Measurements from ENCODE around the gene MAFG. TPM values are rescaled to one million over a fixed set of nuclear protein-coding genes. Genes with fewer than 3 reads are reported as not detected.

MAFG gene
- polyA plus RNA-seq, 1 donor from 2014 or later, result 11.8 TPM

- peak overlapping the region; percentile 69 for H3K9ac ChIP-seq (ENCODE audit: low read length)
- H3K27me3 ChIP-seq (ENCODE audit: insufficient read depth, low read depth, low read length), result no peaks in the 10 kb centered on the region
- H3K27ac ChIP-seq (ENCODE audit: low read length), result no peak overlapping the region
- no peaks in the 10 kb centered on the region for H3K9me2 ChIP-seq (ENCODE audit: insufficient read depth, low read length)
- peak overlapping the region; percentile 91 for H3K4me2 ChIP-seq (ENCODE audit: low read length)
- no peaks in the 10 kb centered on the region for H3K9me3 ChIP-seq (ENCODE audit: low read length)
- H3K36me3 ChIP-seq (ENCODE audit: insufficient read depth, low read length), result no peaks in the 10 kb centered on the region
- H3K79me2 ChIP-seq (replicated peaks; ENCODE audit: insufficient read depth, low read length), result no peaks in the 10 kb centered on the region
- H3F3A ChIP-seq (ENCODE audit: insufficient read depth, low read length, poor library complexity, severe bottlenecking), result no peaks in the 10 kb centered on the region
- peak; percentile 12 for TF ChIP-seq RAD21 (conservative IDR thresholded peaks at IDR 0.05)
- TF ChIP-seq EZH2 (IDR thresholded peaks at IDR 0.05; ENCODE audit: borderline replicate concordance, insufficient read depth, low read length, poor library complexity, severe bottlenecking), result no peak
- no peak for TF ChIP-seq TAF1 (IDR thresholded peaks at IDR 0.05; ENCODE audit: low read depth)
- no peak for TF ChIP-seq EP300 (conservative IDR thresholded peaks at IDR 0.05; ENCODE audit: poor library complexity, severe bottlenecking)
- peak; percentile 14 for TF ChIP-seq SMC3 (conservative IDR thresholded peaks at IDR 0.05; ENCODE audit: poor library complexity)
- no peak for TF ChIP-seq POLR2AphosphoS5 (IDR thresholded peaks at IDR 0.05)
- no peak for TF ChIP-seq CTCF (IDR thresholded peaks at IDR 0.05; ENCODE audit: poor library complexity, severe bottlenecking)
- no peak for TF ChIP-seq REST (IDR thresholded peaks at IDR 0.05; ENCODE audit: borderline replicate concordance)
- peak; percentile 71 for TF ChIP-seq MXI1 (conservative IDR thresholded peaks at IDR 0.05; ENCODE audit: poor library complexity, severe bottlenecking)
- no peaks in the 10 kb centered on the region for H4K20me1 ChIP-seq (ENCODE audit: insufficient read depth)
- H2AFZ ChIP-seq (ENCODE audit: low read depth, low read length), result no peak overlapping the region
- H3K4me3 ChIP-seq (ENCODE audit: low read length), result peak overlapping the region; percentile 88
Measured at GRCh38 chr17:81910840-81911276, 16.7 kb downstream of the MAFG start.

GRCh38 chr17:81909966-81910839 lies 17.3 kb downstream of the MAFG start:
- no peak overlapping the region for H3K27ac ChIP-seq (ENCODE audit: low read length)
- H3K27me3 ChIP-seq (ENCODE audit: insufficient read depth, low read depth, low read length), result no peaks in the 10 kb centered on the region
- H3F3A ChIP-seq (ENCODE audit: insufficient read depth, low read length, poor library complexity, severe bottlenecking), result no peaks in the 10 kb centered on the region
- TF ChIP-seq RAD21 (conservative IDR thresholded peaks at IDR 0.05), result no peak
- TF ChIP-seq TAF1 (IDR thresholded peaks at IDR 0.05; ENCODE audit: low read depth), result no peak
- no peak for TF ChIP-seq EP300 (conservative IDR thresholded peaks at IDR 0.05; ENCODE audit: poor library complexity, severe bottlenecking)
- no peak for TF ChIP-seq CTCF (IDR thresholded peaks at IDR 0.05; ENCODE audit: poor library complexity, severe bottlenecking)
- TF ChIP-seq SMC3 (conservative IDR thresholded peaks at IDR 0.05; ENCODE audit: poor library complexity), result no peak
- no peak for TF ChIP-seq REST (IDR thresholded peaks at IDR 0.05; ENCODE audit: borderline replicate concordance)
- no peak for TF ChIP-seq MXI1 (conservative IDR thresholded peaks at IDR 0.05; ENCODE audit: poor library complexity, severe bottlenecking)
- TF ChIP-seq POLR2AphosphoS5 (IDR thresholded peaks at IDR 0.05), result no peak
- no peak for TF ChIP-seq EZH2 (IDR thresholded peaks at IDR 0.05; ENCODE audit: borderline replicate concordance, insufficient read depth, low read length, poor library complexity, severe bottlenecking)
- H4K20me1 ChIP-seq (ENCODE audit: insufficient read depth), result no peaks in the 10 kb centered on the region
- no peaks in the 10 kb centered on the region for H3K9me2 ChIP-seq (ENCODE audit: insufficient read depth, low read length)
- H3K9ac ChIP-seq (ENCODE audit: low read length), result peak overlapping the region; percentile 69
- H3K4me3 ChIP-seq (ENCODE audit: low read length), result peak overlapping the region; percentile 88
- no peaks in the 10 kb centered on the region for H3K9me3 ChIP-seq (ENCODE audit: low read length)
- H2AFZ ChIP-seq (ENCODE audit: low read depth, low read length), result no peak overlapping the region
- H3K36me3 ChIP-seq (ENCODE audit: insufficient read depth, low read length), result no peaks in the 10 kb centered on the region
- H3K79me2 ChIP-seq (replicated peaks; ENCODE audit: insufficient read depth, low read length), result no peaks in the 10 kb centered on the region
- peak overlapping the region; percentile 91 for H3K4me2 ChIP-seq (ENCODE audit: low read length)
